ENCODE data around the gene TDRD10. TPM values are rescaled to one million over a fixed set of nuclear protein-coding genes. Genes with fewer than 3 reads are reported as not detected.

The TDRD10 gene
- total and polyA plus RNA-seq, 8 donors, result 0.18 to 4.1 (median 1.4) TPM; not detected in 2

DNA sequence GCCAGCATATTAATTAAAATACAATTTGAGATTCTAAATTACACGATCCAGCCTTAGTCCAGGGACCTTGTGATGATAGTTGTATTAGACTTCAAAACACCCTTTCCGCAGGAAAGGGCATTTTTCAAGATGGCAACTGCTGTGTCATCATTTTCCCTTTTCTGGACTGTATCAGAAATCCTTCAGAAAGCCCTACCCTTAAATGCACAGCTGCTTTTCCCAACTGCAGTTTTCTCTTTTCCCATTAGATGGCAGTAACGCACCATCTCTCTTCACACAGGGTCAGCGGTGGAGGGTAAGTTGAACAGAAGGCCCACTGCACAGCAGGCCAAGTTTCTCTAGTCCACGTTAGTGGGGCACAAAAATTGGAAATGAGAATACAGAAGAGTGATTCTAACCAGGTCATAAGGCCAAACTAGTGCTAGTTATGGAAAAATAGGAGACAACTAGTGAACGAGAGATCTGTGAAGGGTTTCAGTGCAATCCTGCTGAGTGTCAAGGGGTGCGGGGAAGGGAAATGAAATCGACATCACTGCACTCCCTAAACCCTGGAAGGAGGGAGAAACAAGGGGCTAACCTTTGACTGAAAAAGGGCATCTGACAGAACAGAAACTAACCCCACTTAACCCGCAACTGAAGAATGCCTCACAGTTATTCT is 22.1 kb upstream of the TDRD10 start:
- Histone ChIP-seq H3K36me3 (peaks cover 0 to 3% (median 0%) of the 10 kb centered on the region in 4 donors), H3K27ac (peak overlapping the region in 1 of 5 donors; percentile 25), H3K27me3 (no peaks in the 10 kb centered on the region), H3K4me1 (peaks cover 0 to 29% (median 9%) of the 10 kb centered on the region in 4 donors), H3K4me3 (no peak overlapping the region), H3K9me3 (no peaks in the 10 kb centered on the region)
- intact Hi-C loops (cut with DNase I; ENCODE audit: low total_unique reads), result loop anchor here (5.0 to 10.0 kb wide), 2 partner anchors 62 to 395 kb away; partner anchors contain the start of gene KCNN3
- TF ChIP-seq POLR2AphosphoS5 (IDR thresholded peaks at IDR 0.05), result peak in 2 of 3 donors; percentile 43 to 67
- no peak for TF ChIP-seq POLR2A (IDR thresholded peaks at IDR 0.05)
- TF ChIP-seq CTCF (IDR thresholded peaks at IDR 0.05), result peak in 6 of 7 experiments; percentile 32 to 97 (median 92)
- no peak for TF ChIP-seq EP300 (IDR thresholded peaks at IDR 0.05)
- DNase-seq, result peak; percentile 61 to 92
- whole genome bisulfite sequencing, 5 donors, result 35 to 40% (median 38%) methylated on average over 9 of the region's 9 CpGs

- Histone ChIP-seq H3K27ac (no peak overlapping the region), H3K36me3 (peaks cover 0 to 3% (median 0%) of the 10 kb centered on the region in 4 donors), H3K4me3 (no peak overlapping the region), H3K4me1 (peaks cover 0 to 36% (median 14%) of the 10 kb centered on the region in 4 donors), H3K9me3 (no peaks in the 10 kb centered on the region), H3K27me3 (no peaks in the 10 kb centered on the region)
- intact Hi-C loops (cut with DNase I; ENCODE audit: low total_unique reads), result loop anchor here (5.0 to 10.0 kb wide), 2 partner anchors 61 to 394 kb away; partner anchors contain the start of gene KCNN3
- TF ChIP-seq POLR2AphosphoS5 (IDR thresholded peaks at IDR 0.05) (no peak), EP300 (IDR thresholded peaks at IDR 0.05) (no peak), CTCF (IDR thresholded peaks at IDR 0.05) (no peak), POLR2A (IDR thresholded peaks at IDR 0.05) (no peak)
- peak in 1 of 2 donors; percentile 14 for DNase-seq
- WGBS, 5 donors, result 55 to 78% (median 70%) methylated on average over 1 of the region's 1 CpG
These were observed 21.0 kb upstream of the TDRD10 start for GRCh38 chr1:154481053-154481452.

DNA sequence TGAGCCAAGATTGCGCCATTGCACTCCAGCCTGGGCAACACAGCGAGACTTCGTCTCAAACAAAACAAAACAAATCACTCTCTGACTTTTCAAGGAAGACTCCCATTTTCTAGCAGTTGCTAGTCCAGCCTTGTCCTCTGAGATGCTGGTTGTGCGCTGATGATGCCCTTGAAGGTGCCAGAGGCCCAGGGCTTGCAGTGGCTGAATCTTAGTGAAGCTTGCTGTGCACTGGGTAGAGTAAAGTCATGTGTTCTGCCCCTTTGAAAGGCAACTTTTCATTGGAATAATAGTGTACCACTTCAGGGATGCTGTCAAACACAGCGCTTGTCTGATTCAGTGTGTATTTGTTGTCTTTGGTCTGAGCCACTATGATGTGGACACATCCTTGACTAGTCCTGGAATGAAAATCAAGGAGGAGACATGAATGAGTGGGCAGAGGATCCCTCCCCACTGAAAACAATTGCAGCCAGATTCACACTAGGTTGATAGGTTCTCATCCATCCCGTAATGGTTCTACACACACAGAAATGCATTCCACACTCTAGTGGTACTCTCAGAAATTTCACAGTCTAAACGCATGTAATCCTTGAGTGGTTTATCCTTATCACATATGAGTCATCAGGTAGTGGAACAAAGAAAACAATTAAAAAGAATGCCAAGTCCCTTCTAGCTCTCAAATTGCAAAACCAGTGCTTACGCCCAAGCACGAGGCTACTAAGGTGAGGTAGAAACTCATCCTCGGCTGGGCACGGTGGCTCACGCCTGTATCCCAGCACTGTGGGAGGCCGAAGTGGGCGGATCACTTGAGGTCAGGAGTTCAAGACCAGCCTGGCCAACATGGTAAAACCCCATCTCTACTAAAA is 17.8 kb upstream of the TDRD10 start:
- DNase-seq, result peak in 1 of 2 donors; percentile 27
- no peaks in the 10 kb centered on the region for H3K27me3 ChIP-seq
- H3K4me3 ChIP-seq, result no peak overlapping the region
- peaks cover 0 to 34% (median 19%) of the 10 kb centered on the region in 4 donors for H3K4me1 ChIP-seq
- peaks cover 0 to 6% (median 0%) of the 10 kb centered on the region in 4 donors for H3K36me3 ChIP-seq
- intact Hi-C loops (cut with DNase I; ENCODE audit: low total_unique reads), result loop anchor here (5.0 to 10.0 kb wide), 2 partner anchors 58 to 391 kb away; partner anchors contain the start of gene KCNN3
- peak overlapping the region in 4 of 5 donors; percentile 48 to 56 (median 50) for H3K27ac ChIP-seq
- 50 to 68% (median 60%) methylated on average over 14 of the region's 14 CpGs for WGBS, 5 donors
- no peaks in the 10 kb centered on the region for H3K9me3 ChIP-seq
- TF ChIP-seq POLR2A (IDR thresholded peaks at IDR 0.05) (no peak), POLR2AphosphoS5 (IDR thresholded peaks at IDR 0.05) (peak in 1 of 3 donors; percentile 57), CTCF (IDR thresholded peaks at IDR 0.05) (no peak), EP300 (IDR thresholded peaks at IDR 0.05) (no peak)

DNA sequence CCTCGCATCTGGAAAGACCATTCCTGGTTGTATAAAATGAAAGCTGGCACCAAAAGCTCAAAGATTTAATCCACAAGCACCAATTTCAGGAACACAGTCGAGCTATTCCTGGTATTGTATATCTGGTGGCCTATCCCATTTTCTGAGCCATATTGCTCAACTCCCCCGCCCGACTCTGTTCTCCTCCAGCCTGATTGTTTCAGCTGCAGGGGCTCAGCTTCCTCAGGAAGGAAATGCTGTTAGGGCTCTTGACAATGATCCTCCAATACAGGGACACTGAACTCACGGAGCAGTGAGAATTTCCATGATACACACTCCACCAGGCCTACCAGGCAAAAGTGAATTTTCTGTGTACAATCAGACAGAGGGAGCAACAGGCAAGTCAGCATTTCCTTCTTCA is 16.9 kb upstream of the TDRD10 start:
- Histone ChIP-seq H3K27ac (peak overlapping the region in 4 of 5 donors; percentile 48 to 56 (median 50)), H3K4me1 (peaks cover 0 to 25% (median 16%) of the 10 kb centered on the region in 4 donors), H3K36me3 (peaks cover 0 to 6% (median 0%) of the 10 kb centered on the region in 4 donors), H3K9me3 (no peaks in the 10 kb centered on the region), H3K4me3 (no peak overlapping the region), H3K27me3 (no peaks in the 10 kb centered on the region)
- intact Hi-C loops (cut with DNase I; ENCODE audit: low total_unique reads), result loop anchor here (10.0 kb wide), 1 partner anchor 390 kb away; the partner anchor contains the start of gene KCNN3
- 71 to 81% (median 77%) methylated on average over 5 of the region's 5 CpGs for WGBS, 5 donors
- DNase-seq, result peak; percentile 9 to 71
- TF ChIP-seq CTCF (IDR thresholded peaks at IDR 0.05), result no peak
- TF ChIP-seq POLR2AphosphoS5 (IDR thresholded peaks at IDR 0.05), result no peak
- no peak for TF ChIP-seq EP300 (IDR thresholded peaks at IDR 0.05)
- no peak for TF ChIP-seq POLR2A (IDR thresholded peaks at IDR 0.05)
